ENCODE measurements around the gene OSBPL6. TPM values are rescaled to one million over a fixed set of nuclear protein-coding genes. Genes with fewer than 3 reads are reported as not detected.

The OSBPL6 gene
- total and polyA plus RNA-seq, 4 donors: 0.75 to 2.4 (median 1.7) TPM

DNA sequence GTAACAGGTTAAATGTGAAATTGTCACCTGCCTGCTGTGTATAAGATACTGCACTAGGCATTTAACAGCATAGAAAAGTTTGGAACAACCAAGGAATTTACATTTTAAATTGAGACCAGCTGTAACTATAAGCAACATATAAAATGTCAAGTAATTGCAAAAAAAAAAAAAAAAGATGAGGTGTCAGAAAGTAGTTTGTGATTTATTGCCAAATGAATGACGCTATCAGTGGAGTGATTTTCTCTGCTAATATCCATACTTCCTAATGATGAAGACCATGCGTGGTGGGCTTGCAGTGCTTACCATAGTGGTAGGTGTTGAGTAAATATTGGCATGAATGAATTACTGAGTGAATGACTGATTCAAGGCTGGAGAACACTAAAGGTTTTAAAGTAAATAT, 73.3 kb downstream of the OSBPL6 start:
- intact Hi-C loops (cut with DNase I): no loop called here
- Histone ChIP-seq H3K4me1 (ENCODE audit: control insufficient read depth in 1 of 2, insufficient read depth in 2 of 2, low read length in 2 of 2) (no peaks in the 10 kb centered on the region), H3K9me3 (ENCODE audit: control insufficient read depth, low read length) (no peaks in the 10 kb centered on the region), H3K27ac (ENCODE audit: low read depth in 1 of 2, low read length in 2 of 2) (no peak overlapping the region), H3K36me3 (ENCODE audit: control insufficient read depth in 1 of 2, insufficient read depth in 2 of 2, low read length in 1 of 2) (no peaks in the 10 kb centered on the region), H3K4me3 (ENCODE audit: low read length in 2 of 2) (no peak overlapping the region), H3K27me3 (ENCODE audit: control insufficient read depth in 1 of 2, insufficient read depth in 2 of 2, low read length in 1 of 2) (no peaks in the 10 kb centered on the region)
- ATAC-seq (ENCODE audit: low FRiP score) (no peak), DNase-seq (no peak)
- WGBS, 2 donors: 89 to 96% methylated on average over 2 of the region's 2 CpGs

DNA sequence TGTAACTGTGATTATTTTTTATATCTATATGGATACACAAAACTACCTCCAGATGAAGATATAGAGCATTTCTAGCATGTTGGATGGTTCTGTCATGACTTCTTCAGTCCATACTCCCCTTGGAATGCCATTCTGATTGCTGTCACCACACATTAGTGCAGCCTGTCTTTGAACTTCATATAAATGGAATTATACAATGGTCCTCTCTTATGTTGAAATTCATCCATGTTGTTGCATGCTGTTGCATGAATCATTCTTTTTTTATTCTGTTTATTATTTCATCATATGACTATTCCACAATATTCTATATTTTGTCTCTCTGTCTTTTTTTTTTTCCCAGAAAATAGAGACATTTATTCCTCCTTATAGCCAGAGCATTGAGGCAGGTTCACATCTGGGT, 74.1 kb downstream of the OSBPL6 start:
- Histone ChIP-seq H3K4me1 (ENCODE audit: control insufficient read depth in 1 of 2, insufficient read depth in 2 of 2, low read length in 2 of 2) (no peaks in the 10 kb centered on the region), H3K4me3 (ENCODE audit: low read length in 2 of 2) (no peak overlapping the region), H3K36me3 (ENCODE audit: control insufficient read depth in 1 of 2, insufficient read depth in 2 of 2, low read length in 1 of 2) (no peaks in the 10 kb centered on the region), H3K27ac (ENCODE audit: low read depth in 1 of 2, low read length in 2 of 2) (no peak overlapping the region), H3K9me3 (ENCODE audit: control insufficient read depth, low read length) (no peaks in the 10 kb centered on the region), H3K27me3 (ENCODE audit: control insufficient read depth in 1 of 2, insufficient read depth in 2 of 2, low read length in 1 of 2) (no peaks in the 10 kb centered on the region)
- ATAC-seq (ENCODE audit: low FRiP score) (no peak), DNase-seq (no peak)
- intact Hi-C loops (cut with DNase I): no loop called here

DNA sequence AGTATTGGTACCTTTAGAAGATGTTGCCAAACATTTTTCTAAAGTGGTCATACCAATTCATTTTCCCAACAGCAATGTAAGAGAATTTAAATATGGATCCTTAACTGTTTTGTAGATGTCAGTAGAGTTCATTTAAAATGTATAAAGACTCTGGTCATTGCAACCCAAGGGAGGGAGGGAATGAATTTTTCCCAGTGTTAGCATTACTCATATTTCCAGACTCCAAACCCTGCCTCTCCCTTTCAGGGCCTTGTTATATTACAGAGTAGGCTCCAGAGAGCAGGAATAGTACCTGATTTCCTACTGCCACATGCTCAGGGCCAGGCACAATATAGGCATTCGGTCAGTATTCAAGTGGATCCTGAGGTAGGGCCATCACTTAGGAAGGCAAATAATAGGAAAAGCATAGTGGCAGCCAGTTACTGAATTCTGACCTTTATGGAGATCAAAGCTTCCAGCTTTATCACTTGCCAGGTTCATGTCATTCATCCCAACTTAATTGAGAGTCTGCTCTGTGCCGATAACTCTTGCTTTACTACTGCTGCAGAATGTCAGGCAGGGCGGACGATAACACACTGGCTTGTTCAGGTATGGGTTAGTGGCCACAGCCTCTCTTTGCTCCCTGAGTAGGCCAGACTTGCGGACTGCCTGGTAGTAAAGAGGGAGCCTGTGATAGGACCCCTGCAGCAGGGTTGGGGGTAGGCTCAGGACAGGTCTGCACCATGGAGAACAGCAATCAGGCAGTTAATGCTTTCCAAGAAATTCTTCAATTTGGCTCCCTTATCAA, 75.3 kb downstream of the OSBPL6 start:
- intact Hi-C loops (cut with DNase I): loop anchor here in 1 of 2 donors (10.0 kb wide), 1 partner anchor 75 kb away; the partner anchor contains the start of gene OSBPL6

DNA sequence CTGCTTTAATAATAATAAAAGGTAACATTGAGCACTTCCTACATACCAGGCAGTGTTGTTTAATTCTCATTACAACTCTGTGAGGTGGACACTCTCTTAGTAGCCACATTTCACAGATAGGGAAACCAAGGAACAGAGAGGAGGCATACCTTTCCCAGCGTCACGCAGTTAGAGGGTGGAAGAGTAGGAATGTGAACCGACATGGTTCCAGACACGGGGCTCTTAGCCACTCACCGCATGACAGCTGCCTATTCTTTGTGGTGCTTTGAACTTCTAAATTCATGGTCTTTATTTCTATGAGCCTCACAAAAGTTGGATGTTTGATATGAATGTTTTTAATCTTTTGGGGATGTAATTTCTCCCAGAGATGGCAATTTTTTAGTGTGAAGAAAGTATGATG, 76.0 kb downstream of the OSBPL6 start:
- DNase-seq (no peak), ATAC-seq (ENCODE audit: low FRiP score) (no peak)
- intact Hi-C loops (cut with DNase I): loop anchor here in 1 of 2 donors (10.0 kb wide), 1 partner anchor 76 kb away; the partner anchor contains the start of gene OSBPL6
- Histone ChIP-seq H3K4me3 (ENCODE audit: low read length in 2 of 2) (no peak overlapping the region), H3K36me3 (ENCODE audit: control insufficient read depth in 1 of 2, insufficient read depth in 2 of 2, low read length in 1 of 2) (no peaks in the 10 kb centered on the region), H3K4me1 (ENCODE audit: control insufficient read depth in 1 of 2, insufficient read depth in 2 of 2, low read length in 2 of 2) (no peaks in the 10 kb centered on the region), H3K27ac (ENCODE audit: low read depth in 1 of 2, low read length in 2 of 2) (no peak overlapping the region), H3K27me3 (ENCODE audit: control insufficient read depth in 1 of 2, insufficient read depth in 2 of 2, low read length in 1 of 2) (no peaks in the 10 kb centered on the region), H3K9me3 (ENCODE audit: control insufficient read depth, low read length) (no peaks in the 10 kb centered on the region)
- WGBS, 2 donors: 97 to 98% methylated on average over 5 of the region's 5 CpGs

More for the DNA sequence above, 75.3 kb downstream of the OSBPL6 start:
- Histone ChIP-seq H3K27me3 (ENCODE audit: control insufficient read depth in 1 of 2, insufficient read depth in 2 of 2, low read length in 1 of 2) (no peaks in the 10 kb centered on the region), H3K27ac (ENCODE audit: low read depth in 1 of 2, low read length in 2 of 2) (no peak overlapping the region), H3K36me3 (ENCODE audit: control insufficient read depth in 1 of 2, insufficient read depth in 2 of 2, low read length in 1 of 2) (no peaks in the 10 kb centered on the region), H3K4me3 (ENCODE audit: low read length in 2 of 2) (no peak overlapping the region), H3K4me1 (ENCODE audit: control insufficient read depth in 1 of 2, insufficient read depth in 2 of 2, low read length in 2 of 2) (no peaks in the 10 kb centered on the region), H3K9me3 (ENCODE audit: control insufficient read depth, low read length) (no peaks in the 10 kb centered on the region)
- 97 to 99% methylated on average over 5 of the region's 5 CpGs for WGBS, 2 donors
- DNase-seq (no peak), ATAC-seq (ENCODE audit: low FRiP score) (no peak)

DNA sequence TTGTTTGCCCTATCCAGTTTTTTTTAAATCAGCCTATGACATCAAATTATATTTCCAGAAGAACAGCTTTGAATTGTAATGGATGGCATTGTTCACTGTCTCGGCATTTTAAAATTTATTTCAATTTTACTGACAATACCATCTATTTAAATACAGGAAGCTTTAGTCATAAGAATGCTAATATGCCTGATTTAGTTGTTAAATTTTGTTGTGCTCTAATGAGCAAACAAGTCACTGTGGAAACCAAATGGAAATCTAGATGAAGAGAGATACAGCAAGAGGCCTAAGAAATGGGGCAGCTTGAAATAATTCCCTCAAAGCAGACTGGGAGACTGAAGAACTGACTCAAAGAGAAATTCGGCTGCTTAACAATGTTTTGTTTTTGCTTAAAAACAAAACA, 76.8 kb downstream of the OSBPL6 start:
- intact Hi-C loops (cut with DNase I): loop anchor here in 1 of 2 donors (10.0 kb wide), 1 partner anchor 76 kb away; the partner anchor contains the start of gene OSBPL6

DNA sequence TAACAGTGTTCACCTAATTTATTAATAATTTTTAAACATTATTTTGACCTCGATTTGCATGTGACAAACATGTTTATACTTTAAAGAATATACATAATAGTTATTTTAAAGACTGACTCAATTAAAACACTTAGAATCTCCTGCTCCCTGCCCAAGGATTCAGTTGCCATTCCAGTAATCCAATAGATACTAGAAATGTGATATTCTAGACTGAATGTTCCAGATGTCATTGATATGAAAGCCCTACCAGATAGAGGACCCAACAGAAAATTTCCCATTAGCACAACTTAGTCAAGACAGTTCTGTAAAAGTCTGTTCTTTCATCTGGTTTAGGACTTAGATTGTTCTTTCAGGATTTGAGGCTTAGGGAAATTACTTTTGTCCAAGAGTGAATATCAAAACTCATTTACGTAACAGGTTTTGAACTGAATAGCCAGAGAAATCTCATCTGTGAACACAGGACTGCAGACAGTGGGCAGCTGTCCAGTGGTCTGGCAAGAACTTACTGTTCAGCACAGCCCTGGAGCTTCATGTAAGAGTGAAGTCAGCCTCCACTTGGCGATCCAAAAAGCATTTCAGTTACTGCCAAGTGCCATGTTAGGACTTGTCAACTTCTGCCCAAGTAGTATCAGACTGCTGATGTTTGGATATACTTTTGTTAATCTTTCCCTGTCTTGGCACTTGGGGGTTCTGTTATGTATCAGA, 77.5 kb downstream of the OSBPL6 start:
- ATAC-seq (ENCODE audit: low FRiP score): peak; percentile 84
- no peaks in the 10 kb centered on the region for H3K36me3 ChIP-seq (ENCODE audit: control insufficient read depth in 1 of 2, insufficient read depth in 2 of 2, low read length in 1 of 2)
- no peaks in the 10 kb centered on the region for H3K4me1 ChIP-seq (ENCODE audit: control insufficient read depth in 1 of 2, insufficient read depth in 2 of 2, low read length in 2 of 2)
- H3K4me3 ChIP-seq (ENCODE audit: low read length in 2 of 2): no peak overlapping the region
- WGBS, 2 donors: 32 to 37% methylated on average over 3 of the region's 3 CpGs
- H3K9me3 ChIP-seq (ENCODE audit: control insufficient read depth, low read length): no peaks in the 10 kb centered on the region
- DNase-seq: peak; percentile 83 to 84
- H3K27ac ChIP-seq (ENCODE audit: low read depth in 1 of 2, low read length in 2 of 2): no peak overlapping the region
- intact Hi-C loops (cut with DNase I): loop anchor here in 1 of 2 donors (10.0 kb wide), 1 partner anchor 77 kb away; the partner anchor contains the start of gene OSBPL6
- no peaks in the 10 kb centered on the region for H3K27me3 ChIP-seq (ENCODE audit: control insufficient read depth in 1 of 2, insufficient read depth in 2 of 2, low read length in 1 of 2)

More for the DNA sequence above, 76.8 kb downstream of the OSBPL6 start:
- no peak overlapping the region for H3K27ac ChIP-seq (ENCODE audit: low read depth in 1 of 2, low read length in 2 of 2)
- H3K9me3 ChIP-seq (ENCODE audit: control insufficient read depth, low read length): no peaks in the 10 kb centered on the region
- H3K4me3 ChIP-seq (ENCODE audit: low read length in 2 of 2): no peak overlapping the region
- no peak for ATAC-seq (ENCODE audit: low FRiP score)
- WGBS, 2 donors: 72 to 77% methylated on average over 2 of the region's 2 CpGs
- H3K4me1 ChIP-seq (ENCODE audit: control insufficient read depth in 1 of 2, insufficient read depth in 2 of 2, low read length in 2 of 2): no peaks in the 10 kb centered on the region
- no peaks in the 10 kb centered on the region for H3K36me3 ChIP-seq (ENCODE audit: control insufficient read depth in 1 of 2, insufficient read depth in 2 of 2, low read length in 1 of 2)
- no peak for DNase-seq
- H3K27me3 ChIP-seq (ENCODE audit: control insufficient read depth in 1 of 2, insufficient read depth in 2 of 2, low read length in 1 of 2): no peaks in the 10 kb centered on the region

DNA sequence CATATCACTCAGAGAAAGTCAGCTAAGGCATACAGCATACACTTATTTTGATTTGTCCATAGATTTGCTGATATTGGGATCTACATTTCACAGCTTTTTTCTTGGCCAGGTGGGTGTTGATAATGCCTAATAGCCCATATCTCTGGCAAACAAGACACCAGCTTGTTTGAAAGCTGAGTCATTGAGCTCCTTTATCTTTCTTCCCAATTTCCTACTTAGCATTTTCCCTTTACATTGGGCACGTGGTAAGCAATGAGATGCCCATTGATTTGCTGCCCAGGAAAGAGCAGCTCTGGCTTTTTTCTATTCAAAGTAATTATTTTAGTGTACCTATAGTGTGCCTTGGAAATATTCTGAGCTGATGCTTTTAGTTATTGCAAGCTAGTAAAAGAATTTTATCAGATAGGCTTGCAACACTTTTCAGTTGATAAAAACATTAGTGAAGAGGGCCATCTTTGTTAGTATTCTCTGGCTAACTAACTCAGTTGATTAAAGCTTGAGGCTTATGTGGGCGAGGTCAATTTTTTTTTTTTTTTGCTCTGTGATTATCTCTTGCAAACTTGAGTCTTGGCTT, 79.6 kb downstream of the OSBPL6 start:
- ATAC-seq (ENCODE audit: low FRiP score): no peak
- Histone ChIP-seq H3K27ac (ENCODE audit: low read depth in 1 of 2, low read length in 2 of 2) (no peak overlapping the region), H3K9me3 (ENCODE audit: control insufficient read depth, low read length) (no peaks in the 10 kb centered on the region), H3K4me1 (ENCODE audit: control insufficient read depth in 1 of 2, insufficient read depth in 2 of 2, low read length in 2 of 2) (no peaks in the 10 kb centered on the region), H3K27me3 (ENCODE audit: control insufficient read depth in 1 of 2, insufficient read depth in 2 of 2, low read length in 1 of 2) (no peaks in the 10 kb centered on the region), H3K4me3 (ENCODE audit: low read length in 2 of 2) (no peak overlapping the region), H3K36me3 (ENCODE audit: control insufficient read depth in 1 of 2, insufficient read depth in 2 of 2, low read length in 1 of 2) (no peaks in the 10 kb centered on the region)
- intact Hi-C loops (cut with DNase I): loop anchor here in 1 of 2 donors (10.0 kb wide), 1 partner anchor 79 kb away; the partner anchor contains the start of gene OSBPL6
- DNase-seq: no peak
- 90 to 95% methylated on average over 2 of the region's 2 CpGs for WGBS, 2 donors

DNA sequence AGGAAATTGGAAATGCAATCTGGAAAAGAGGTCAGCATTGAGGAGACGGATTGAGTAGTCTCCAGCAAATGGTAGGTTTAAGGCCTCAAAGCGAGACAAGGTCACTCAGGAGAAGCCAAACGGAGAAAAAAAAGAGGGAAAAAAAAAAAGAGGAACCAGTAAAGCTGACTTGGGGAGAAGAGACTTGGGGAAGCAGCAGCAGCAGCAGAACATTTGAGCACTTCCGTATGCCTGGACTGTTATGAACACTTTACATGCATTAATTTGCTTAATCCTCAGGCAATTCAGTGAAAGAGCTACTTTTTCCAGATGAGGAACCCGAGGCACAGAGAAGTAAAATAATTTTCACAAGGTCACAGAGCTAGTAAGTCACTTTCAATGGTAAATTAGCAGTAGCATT, 81.3 kb downstream of the OSBPL6 start:
- Histone ChIP-seq H3K27ac (ENCODE audit: low read depth in 1 of 2, low read length in 2 of 2) (no peak overlapping the region), H3K9me3 (ENCODE audit: control insufficient read depth, low read length) (no peaks in the 10 kb centered on the region), H3K4me3 (ENCODE audit: low read length in 2 of 2) (no peak overlapping the region), H3K4me1 (ENCODE audit: control insufficient read depth in 1 of 2, insufficient read depth in 2 of 2, low read length in 2 of 2) (no peaks in the 10 kb centered on the region), H3K27me3 (ENCODE audit: control insufficient read depth in 1 of 2, insufficient read depth in 2 of 2, low read length in 1 of 2) (no peaks in the 10 kb centered on the region), H3K36me3 (ENCODE audit: control insufficient read depth in 1 of 2, insufficient read depth in 2 of 2, low read length in 1 of 2) (no peaks in the 10 kb centered on the region)
- no peak for ATAC-seq (ENCODE audit: low FRiP score)
- intact Hi-C loops (cut with DNase I): loop anchor here (5.0 to 10.0 kb wide), 3 partner anchors 78 to 143 kb away; partner anchors contain the start of gene OSBPL6 (in 1 of the 2)
- no peak for DNase-seq
- WGBS, 2 donors: 93 to 97% methylated on average over 5 of the region's 5 CpGs
